Tongue (tissue), 2 donors: Measurements from ENCODE around the gene ACY1. TPM values are rescaled to one million over a fixed set of nuclear protein-coding genes. Genes with fewer than 3 reads are reported as not detected.
A peak's percentile ranks its signal among the peaks of the same experiment; 100 is the strongest.

Experiments used
- DNase-seq: peaks from one replicate; pipeline ENCODE4 v3.0.0-alpha.2; 2015
- total RNA-seq: library from RNA; depleted of rRNA; stranded (reverse); fragments of >200 nt; gene quantifications from one replicate; pipeline ENCODE4 v1.2.3, GENCODE V29; 2014

ACY1 gene
- total RNA-seq, 1 donor from 2014 or later = 16.8 TPM

- peak; percentile 94 for DNase-seq
Observed at GRCh38 chr3:51963951-51964451, 19.3 kb upstream of the ACY1 start.

GRCh38 chr3:51964521-51964920 is 18.8 kb upstream of the ACY1 start:
- no peak for DNase-seq

- DNase-seq = no peak
Observed at GRCh38 chr3:51966016-51966415, 17.3 kb upstream of the ACY1 start.

GRCh38 chr3:51966486-51966885 is 16.8 kb upstream of the ACY1 start:
- no peak for DNase-seq

GRCh38 chr3:51966922-51967383 is 16.4 kb upstream of the ACY1 start:
- no peak for DNase-seq

- DNase-seq = peak; percentile 84
Observed at GRCh38 chr3:51967384-51968169, 15.8 kb upstream of the ACY1 start, which contains the start of gene PCBP4. Gene PCBP4 (minus strand): TSS chr3:51967454. CDS start chr3:51961240, 6,214 bp downstream.

GRCh38 chr3:51968170-51968775 is 15.1 kb upstream of the ACY1 start:
- DNase-seq = peak; percentile 64

- DNase-seq = no peak
Observed at GRCh38 chr3:51968883-51969678, 14.3 kb upstream of the ACY1 start.

GRCh38 chr3:51969841-51970240 is 13.5 kb upstream of the ACY1 start:
- DNase-seq = no peak

- DNase-seq = no peak
Observed at GRCh38 chr3:51970606-51971300, 12.6 kb upstream of the ACY1 start.

GRCh38 chr3:51971350-51971749 is 12.0 kb upstream of the ACY1 start:
- no peak for DNase-seq

GRCh38 chr3:51974277-51974962 is 8.9 kb upstream of the ACY1 start:
- no peak for DNase-seq

GRCh38 chr3:51974963-51975851 is 8.1 kb upstream of the ACY1 start, which contains the start of gene ABHD14A:
Gene ABHD14A (plus strand): TSS chr3:51975064. CDS start chr3:51975136, 72 bp downstream.
- peak; percentile 81 for DNase-seq

- peak; percentile 86 for DNase-seq
Observed at GRCh38 chr3:51975852-51976549, 7.3 kb upstream of the ACY1 start.

- no peak for DNase-seq
Observed at GRCh38 chr3:51977446-51978142, 5.7 kb upstream of the ACY1 start.

GRCh38 chr3:51978143-51978502 is 5.2 kb upstream of the ACY1 start:
- no peak for DNase-seq

- no peak for DNase-seq
Observed at GRCh38 chr3:51980253-51980652, 3.1 kb upstream of the ACY1 start.

GRCh38 chr3:51982352-51982837 is 940 bp upstream of the ACY1 start:
- DNase-seq = no peak
